ENCODE results near the gene SORCS2. TPM values are rescaled to one million over a fixed set of nuclear protein-coding genes. Genes with fewer than 3 reads are reported as not detected.

SORCS2 gene
- total and polyA plus RNA-seq, 2 experiments from 2014 or later: 0.92 to 6.9 TPM

DNA sequence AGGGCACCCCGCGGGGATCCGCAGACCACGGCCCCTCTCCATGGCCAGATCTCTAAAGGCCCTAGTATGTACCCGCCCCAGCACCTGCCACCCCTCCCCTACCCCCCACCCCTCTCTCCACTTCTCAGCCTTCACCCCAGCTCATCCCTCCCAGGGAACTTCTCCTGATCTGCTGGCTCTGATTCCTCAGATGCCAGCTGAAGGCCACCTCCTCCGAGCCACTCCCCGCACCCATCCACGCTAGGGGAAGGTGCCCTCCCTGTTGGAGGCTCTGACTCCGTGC is 230.5 kb downstream of the SORCS2 start:
- TF ChIP-seq, protein P1, sequence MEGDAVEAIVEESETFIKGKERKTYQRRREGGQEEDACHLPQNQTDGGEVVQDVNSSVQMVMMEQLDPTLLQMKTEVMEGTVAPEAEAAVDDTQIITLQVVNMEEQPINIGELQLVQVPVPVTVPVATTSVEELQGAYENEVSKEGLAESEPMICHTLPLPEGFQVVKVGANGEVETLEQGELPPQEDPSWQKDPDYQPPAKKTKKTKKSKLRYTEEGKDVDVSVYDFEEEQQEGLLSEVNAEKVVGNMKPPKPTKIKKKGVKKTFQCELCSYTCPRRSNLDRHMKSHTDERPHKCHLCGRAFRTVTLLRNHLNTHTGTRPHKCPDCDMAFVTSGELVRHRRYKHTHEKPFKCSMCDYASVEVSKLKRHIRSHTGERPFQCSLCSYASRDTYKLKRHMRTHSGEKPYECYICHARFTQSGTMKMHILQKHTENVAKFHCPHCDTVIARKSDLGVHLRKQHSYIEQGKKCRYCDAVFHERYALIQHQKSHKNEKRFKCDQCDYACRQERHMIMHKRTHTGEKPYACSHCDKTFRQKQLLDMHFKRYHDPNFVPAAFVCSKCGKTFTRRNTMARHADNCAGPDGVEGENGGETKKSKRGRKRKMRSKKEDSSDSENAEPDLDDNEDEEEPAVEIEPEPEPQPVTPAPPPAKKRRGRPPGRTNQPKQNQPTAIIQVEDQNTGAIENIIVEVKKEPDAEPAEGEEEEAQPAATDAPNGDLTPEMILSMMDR (IDR thresholded peaks at IDR 0.05; ENCODE audit: low read depth, low read length): no peak
- Histone ChIP-seq H3K27me3 (no peaks in the 10 kb centered on the region), H3K4me3 (no peak overlapping the region), H3K4me1 (ENCODE audit: low read depth) (peaks cover 17% of the 10 kb centered on the region), H3K9me3 (ENCODE audit: low read depth) (no peaks in the 10 kb centered on the region), H3K27ac (no peak overlapping the region), H3K36me3 (no peaks in the 10 kb centered on the region)
- DNase-seq (ENCODE audit: low read depth in 1 of 2, low spot score in 1 of 2): no peak

DNA sequence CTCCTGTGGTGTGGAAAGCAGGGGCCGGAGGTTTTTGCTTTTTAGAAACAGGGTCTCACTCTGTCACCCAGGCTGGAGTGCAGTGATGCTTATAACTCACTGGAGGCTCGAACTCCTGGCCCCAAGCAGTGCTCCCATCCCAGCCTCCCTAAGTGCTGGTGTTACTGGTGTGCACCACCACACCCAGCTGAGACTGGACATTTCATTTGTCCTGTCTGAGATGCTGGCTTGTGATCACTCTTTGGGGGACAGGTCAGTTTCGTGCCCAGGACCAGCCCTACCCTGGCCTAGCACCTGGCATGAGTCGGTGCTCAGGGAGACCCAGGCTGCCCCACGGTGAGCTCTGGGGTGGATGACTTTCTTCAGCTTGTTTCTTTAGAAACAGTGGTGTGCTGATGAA is 231.1 kb downstream of the SORCS2 start:
- Histone ChIP-seq H3K9me3 (ENCODE audit: low read depth) (no peaks in the 10 kb centered on the region), H3K36me3 (no peaks in the 10 kb centered on the region), H3K4me1 (ENCODE audit: low read depth) (peaks cover 23% of the 10 kb centered on the region), H3K27ac (no peak overlapping the region), H3K4me3 (no peak overlapping the region), H3K27me3 (no peaks in the 10 kb centered on the region)
- no peak for DNase-seq (ENCODE audit: low read depth in 1 of 2, low spot score in 1 of 2)
- TF ChIP-seq, protein P1 (IDR thresholded peaks at IDR 0.05; ENCODE audit: low read depth, low read length): no peak

DNA sequence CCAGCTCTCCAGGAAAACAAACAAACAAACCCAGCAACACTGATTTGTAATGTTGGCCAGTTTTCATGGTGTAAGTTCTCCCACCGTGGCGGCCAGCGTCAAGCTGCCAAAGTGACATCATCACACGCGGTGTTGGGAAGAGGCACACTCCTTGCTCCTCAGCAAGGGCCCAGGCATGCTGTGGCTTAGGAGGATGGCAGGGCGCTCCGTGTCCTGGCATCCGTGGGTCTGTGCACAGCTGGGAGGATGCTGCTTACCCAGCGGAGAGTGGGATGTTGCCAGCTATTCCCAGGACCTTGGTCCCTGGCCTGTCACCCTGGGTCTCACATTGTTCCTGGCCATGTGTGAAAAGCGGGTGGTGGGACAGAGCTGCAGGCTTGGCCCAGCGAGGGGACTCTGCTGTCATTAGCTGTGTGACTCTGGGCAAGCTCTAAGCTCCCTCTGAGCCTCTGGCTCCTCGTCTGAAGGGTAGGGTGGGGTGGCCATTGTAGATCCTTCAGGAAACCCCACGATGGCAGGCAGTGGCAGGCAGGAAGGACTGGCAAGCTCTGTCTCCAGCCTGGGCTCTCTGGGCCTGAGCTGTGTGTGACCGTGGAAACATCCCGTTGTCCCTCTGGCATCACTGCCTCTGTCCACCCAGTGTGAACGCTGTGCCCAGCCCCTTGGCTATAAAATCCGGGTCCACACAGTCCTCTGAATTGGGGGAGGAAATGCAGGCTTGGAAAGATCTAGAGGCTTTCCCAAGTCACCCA is 231.6 kb downstream of the SORCS2 start:
- Histone ChIP-seq H3K4me1 (ENCODE audit: low read depth) (peaks cover 25% of the 10 kb centered on the region), H3K4me3 (no peak overlapping the region), H3K27me3 (no peaks in the 10 kb centered on the region), H3K36me3 (no peaks in the 10 kb centered on the region), H3K9me3 (ENCODE audit: low read depth) (no peaks in the 10 kb centered on the region), H3K27ac (no peak overlapping the region)
- DNase-seq (ENCODE audit: low read depth in 1 of 2, low spot score in 1 of 2): no peak
- TF ChIP-seq, protein P1 (IDR thresholded peaks at IDR 0.05; ENCODE audit: low read depth, low read length): no peak

DNA sequence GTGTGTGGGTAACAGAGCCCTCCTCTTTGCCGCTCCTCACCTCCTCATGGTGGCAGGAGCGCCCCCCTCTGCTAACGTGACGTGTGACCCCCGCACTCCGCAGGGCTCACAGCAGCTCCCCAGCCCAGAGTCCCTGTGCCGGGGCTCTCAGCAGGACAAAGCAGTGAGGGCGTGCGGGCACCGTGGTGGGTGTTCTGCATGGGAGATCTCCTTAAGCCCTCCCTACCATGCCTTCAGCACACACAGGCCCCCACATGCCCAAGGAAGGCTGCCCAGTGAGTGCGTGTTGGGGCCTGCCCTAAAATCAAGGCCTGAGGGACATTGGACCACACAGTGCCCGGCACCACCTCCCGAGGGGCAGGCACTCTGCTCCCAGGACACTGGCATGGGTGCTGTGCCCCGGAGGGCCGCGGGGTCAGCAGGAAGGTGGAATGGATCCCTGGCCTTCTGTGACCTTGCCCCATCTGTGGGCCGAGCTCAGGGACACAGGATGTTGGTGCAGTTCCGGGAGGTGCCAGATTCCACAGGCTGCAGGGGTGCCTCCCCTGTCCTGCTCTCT is 232.3 kb downstream of the SORCS2 start:
- no peak overlapping the region for H3K27ac ChIP-seq
- no peaks in the 10 kb centered on the region for H3K27me3 ChIP-seq
- TF ChIP-seq, protein P1 (IDR thresholded peaks at IDR 0.05; ENCODE audit: low read depth, low read length): no peak
- H3K4me3 ChIP-seq: no peak overlapping the region
- no peaks in the 10 kb centered on the region for H3K36me3 ChIP-seq
- DNase-seq (ENCODE audit: low read depth in 1 of 2, low spot score in 1 of 2): no peak
- no peaks in the 10 kb centered on the region for H3K9me3 ChIP-seq (ENCODE audit: low read depth)
- peaks cover 30% of the 10 kb centered on the region for H3K4me1 ChIP-seq (ENCODE audit: low read depth)

DNA sequence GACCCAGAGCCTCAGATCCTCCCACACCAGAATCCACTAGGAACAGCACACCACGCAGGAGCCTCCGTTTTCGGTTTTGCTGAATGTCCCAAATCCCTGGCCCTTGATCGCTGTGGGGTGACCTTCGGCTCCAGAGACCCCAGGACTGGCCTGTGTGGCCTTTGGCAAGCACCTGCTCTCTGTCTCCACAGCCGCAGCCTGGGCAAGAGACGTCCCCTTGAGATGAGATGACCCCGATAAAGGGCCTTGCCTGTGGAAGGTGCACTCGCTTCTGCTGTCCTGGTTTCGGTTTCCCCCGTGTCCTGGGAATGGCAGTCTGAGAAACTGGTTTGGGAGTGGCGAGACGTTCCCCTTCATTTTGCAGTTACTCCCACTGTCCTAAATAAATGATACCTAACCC is 232.8 kb downstream of the SORCS2 start:
- H3K27me3 ChIP-seq: no peaks in the 10 kb centered on the region
- H3K27ac ChIP-seq: no peak overlapping the region
- no peak for DNase-seq (ENCODE audit: low read depth in 1 of 2, low spot score in 1 of 2)
- TF ChIP-seq, protein P1 (IDR thresholded peaks at IDR 0.05; ENCODE audit: low read depth, low read length): no peak
- H3K4me1 ChIP-seq (ENCODE audit: low read depth): peaks cover 35% of the 10 kb centered on the region
- H3K9me3 ChIP-seq (ENCODE audit: low read depth): no peaks in the 10 kb centered on the region
- H3K4me3 ChIP-seq: no peak overlapping the region
- no peaks in the 10 kb centered on the region for H3K36me3 ChIP-seq

Measured in cardiac muscle cell (in vitro differentiated cells and primary cell).